ENCODE measurements around the gene THTPA.

DNA sequence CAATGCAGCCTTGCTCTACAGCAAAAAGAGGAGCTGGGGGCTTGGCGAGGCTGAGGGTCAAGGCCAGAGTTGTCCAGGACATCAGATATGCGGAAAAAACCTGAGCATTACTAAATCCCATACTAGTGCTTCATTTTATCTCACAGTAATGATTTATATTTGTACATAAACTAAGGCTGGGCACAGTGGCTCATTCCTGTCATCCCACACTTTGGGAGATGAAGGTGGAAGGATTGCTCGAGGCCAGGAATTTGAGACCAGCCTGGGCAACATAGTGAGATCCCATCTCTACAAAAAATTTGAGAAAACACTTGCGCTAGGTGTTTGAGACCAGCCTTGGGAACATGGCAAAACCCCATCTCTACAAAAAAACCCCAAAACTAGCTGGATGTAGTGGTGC, 34.1 kb downstream of the THTPA start:
- no peak for TF ChIP-seq POLR2AphosphoS5 (IDR thresholded peaks at IDR 0.05; ENCODE audit: low read depth)
- TF ChIP-seq, protein P1, sequence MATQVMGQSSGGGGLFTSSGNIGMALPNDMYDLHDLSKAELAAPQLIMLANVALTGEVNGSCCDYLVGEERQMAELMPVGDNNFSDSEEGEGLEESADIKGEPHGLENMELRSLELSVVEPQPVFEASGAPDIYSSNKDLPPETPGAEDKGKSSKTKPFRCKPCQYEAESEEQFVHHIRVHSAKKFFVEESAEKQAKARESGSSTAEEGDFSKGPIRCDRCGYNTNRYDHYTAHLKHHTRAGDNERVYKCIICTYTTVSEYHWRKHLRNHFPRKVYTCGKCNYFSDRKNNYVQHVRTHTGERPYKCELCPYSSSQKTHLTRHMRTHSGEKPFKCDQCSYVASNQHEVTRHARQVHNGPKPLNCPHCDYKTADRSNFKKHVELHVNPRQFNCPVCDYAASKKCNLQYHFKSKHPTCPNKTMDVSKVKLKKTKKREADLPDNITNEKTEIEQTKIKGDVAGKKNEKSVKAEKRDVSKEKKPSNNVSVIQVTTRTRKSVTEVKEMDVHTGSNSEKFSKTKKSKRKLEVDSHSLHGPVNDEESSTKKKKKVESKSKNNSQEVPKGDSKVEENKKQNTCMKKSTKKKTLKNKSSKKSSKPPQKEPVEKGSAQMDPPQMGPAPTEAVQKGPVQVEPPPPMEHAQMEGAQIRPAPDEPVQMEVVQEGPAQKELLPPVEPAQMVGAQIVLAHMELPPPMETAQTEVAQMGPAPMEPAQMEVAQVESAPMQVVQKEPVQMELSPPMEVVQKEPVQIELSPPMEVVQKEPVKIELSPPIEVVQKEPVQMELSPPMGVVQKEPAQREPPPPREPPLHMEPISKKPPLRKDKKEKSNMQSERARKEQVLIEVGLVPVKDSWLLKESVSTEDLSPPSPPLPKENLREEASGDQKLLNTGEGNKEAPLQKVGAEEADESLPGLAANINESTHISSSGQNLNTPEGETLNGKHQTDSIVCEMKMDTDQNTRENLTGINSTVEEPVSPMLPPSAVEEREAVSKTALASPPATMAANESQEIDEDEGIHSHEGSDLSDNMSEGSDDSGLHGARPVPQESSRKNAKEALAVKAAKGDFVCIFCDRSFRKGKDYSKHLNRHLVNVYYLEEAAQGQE (IDR thresholded peaks at IDR 0.05; ENCODE audit: insufficient replicate concordance, low read depth) = no peak
